HFF-Myc (cell line): ENCODE results near the gene NUCB1.

ENCODE experiments used
- DNase-seq: peaks from one replicate; pipeline ENCODE4 v3.0.0-alpha.2; 2011; ENCODE audit warnings: low read depth; ENCODE audit errors: extremely low read depth
- H3K4me3 ChIP-seq: replicated peaks from 2 replicates; pipeline ENCODE4 v1.5.1; 2011; ENCODE audit warnings: low read depth, mild to moderate bottlenecking, control low read depth, low read length
- CTCF ChIP-seq: IDR thresholded peaks from 2 replicates; pipeline ENCODE4 v1.5.1; 2012; ENCODE audit warnings: mild to moderate bottlenecking, low read depth, low read length, control low read depth; ENCODE audit errors: missing control alignments

The NUCB1 gene

GRCh38 chr19:48961673-48962028 is 61.5 kb downstream of the NUCB1 start:
- DNase-seq: no peak
- no peak overlapping the region for H3K4me3 ChIP-seq
- no peak for TF ChIP-seq CTCF

GRCh38 chr19:48962029-48962848 is 62.1 kb downstream of the NUCB1 start:
- no peak for TF ChIP-seq CTCF
- H3K4me3 ChIP-seq: no peak overlapping the region

GRCh38 chr19:48962849-48963165 is 62.7 kb downstream of the NUCB1 start:
- no peak overlapping the region for H3K4me3 ChIP-seq
- no peak for TF ChIP-seq CTCF
- no peak for DNase-seq

More at GRCh38 chr19:48962029-48962848, 62.1 kb downstream of the NUCB1 start:
- no peak for DNase-seq

GRCh38 chr19:48963371-48964204 is 63.5 kb downstream of the NUCB1 start:
- TF ChIP-seq CTCF: no peak
- no peak overlapping the region for H3K4me3 ChIP-seq
- no peak for DNase-seq

GRCh38 chr19:48964205-48965039 is 64.3 kb downstream of the NUCB1 start:
- no peak for DNase-seq
- TF ChIP-seq CTCF: no peak
- H3K4me3 ChIP-seq: 0 out of 2 replicates have a peak overlapping the region, but pooled peaks have one; percentile 7

GRCh38 chr19:48965040-48965805 is 65.1 kb downstream of the NUCB1 start, which contains the start of gene FTL:
FTL (plus strand) TSS chr19:48965309; CDS start chr19:48965508, 199 bp downstream.
- TF ChIP-seq CTCF: no peak
- no peak for DNase-seq
- H3K4me3 ChIP-seq: peak within 1 kb of the TSS; percentile 91
